Activated CD4-positive, alpha-beta T cell treated with anti-CD3 and anti-CD28 coated beads, Interleukin-2, Interleukin-4, amounts not matched to agents 100 ng/mL and 50 ng/mL, durations not matched to agents 16 hours and 8 hours (primary cell): ENCODE results near the gene PDE4A.
A peak's percentile ranks its signal among the peaks of the same experiment; 100 is the strongest.
"Not testable (repeated sequence)": the region's sequence is repeated elsewhere in the genome, so short reads cannot be mapped to it uniquely, and the experiment has no call there.

ENCODE experiments used
- DNase-seq: peaks from one replicate; pipeline ENCODE4 v3.0.0-alpha.2; 2020; ENCODE audit warnings: low spot score

The PDE4A gene

GRCh38 chr19:10424011-10424637 lies 3.8 kb downstream of the PDE4A start:
- DNase-seq: peak; percentile 72

DNA sequence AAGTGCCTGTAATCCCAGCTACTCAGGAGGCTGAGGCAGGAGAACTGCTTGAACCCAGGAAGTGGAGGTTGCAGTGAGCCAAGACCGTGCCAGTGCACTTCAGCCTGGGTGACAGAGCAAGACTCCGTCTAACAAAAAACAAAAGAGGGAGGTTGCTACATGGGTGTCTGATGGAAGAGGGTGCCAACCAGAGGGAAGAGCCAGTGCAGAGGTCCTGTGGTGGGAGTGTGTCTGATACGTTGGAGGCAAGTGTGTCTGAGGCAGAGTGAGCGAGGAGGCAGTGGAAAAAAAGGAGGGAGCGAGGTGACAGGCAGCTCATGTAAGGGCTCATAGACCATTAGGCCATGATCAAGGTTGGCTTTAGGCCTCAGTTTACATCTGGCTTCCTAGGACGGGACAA lies 6.8 kb downstream of the PDE4A start:
- no peak for DNase-seq

DNA sequence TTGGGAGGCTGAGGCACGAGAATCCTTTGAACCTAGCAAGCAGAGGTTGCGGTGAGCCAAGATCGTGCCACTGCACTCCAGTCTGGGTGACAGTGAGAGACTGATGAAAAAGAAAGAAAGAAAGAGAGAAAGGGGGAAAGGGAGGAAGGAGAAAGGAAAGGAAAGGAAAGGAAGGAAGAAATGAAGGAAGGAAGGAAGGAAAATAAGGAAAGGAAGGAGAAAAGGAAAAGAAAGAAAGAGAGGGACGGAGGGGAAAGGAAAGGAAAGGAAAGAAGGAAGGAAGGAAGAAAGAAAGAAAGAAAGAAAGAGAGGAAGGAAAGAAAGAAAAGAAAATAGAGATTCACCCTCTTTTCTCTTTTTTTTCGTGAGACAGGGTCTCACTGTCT lies 8.7 kb downstream of the PDE4A start:
- DNase-seq: no peak

GRCh38 chr19:10430505-10431253 lies 10.3 kb downstream of the PDE4A start:
- DNase-seq: no peak

DNA sequence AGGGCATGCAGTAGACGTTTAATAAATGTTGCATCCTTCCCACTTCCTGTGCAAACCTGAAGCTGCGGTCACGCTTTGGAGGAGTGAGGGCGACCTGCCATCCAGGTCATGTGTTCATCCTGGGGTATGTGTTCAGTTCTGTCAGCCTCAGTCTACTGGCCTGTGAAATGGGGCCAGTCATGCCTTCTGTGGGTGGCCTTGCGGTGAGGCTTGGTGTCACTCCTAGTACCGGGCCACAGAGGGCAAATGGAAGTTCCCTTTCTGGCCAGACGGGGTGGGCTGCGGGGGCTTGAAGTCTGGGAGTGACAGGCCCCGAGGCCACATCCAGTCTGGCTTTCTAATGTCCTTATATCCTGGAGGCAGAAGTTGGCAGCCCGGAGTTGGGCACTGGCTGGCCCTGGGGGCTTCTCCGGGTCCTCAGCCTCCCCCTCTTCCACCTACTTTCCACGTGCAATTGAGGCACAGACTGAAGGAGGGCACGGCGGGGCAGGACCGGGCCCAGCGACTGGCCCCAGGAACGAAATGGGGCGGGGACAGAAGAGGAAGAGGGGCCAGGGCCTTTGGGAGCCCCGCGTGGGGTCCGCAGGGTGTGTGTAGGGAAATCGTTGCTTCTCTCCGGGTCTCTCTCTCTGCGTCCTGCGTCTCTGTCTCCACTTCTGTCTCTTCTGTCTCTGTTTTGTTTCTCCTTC lies 11.1 kb downstream of the PDE4A start:
- DNase-seq: peak; percentile 60

DNA sequence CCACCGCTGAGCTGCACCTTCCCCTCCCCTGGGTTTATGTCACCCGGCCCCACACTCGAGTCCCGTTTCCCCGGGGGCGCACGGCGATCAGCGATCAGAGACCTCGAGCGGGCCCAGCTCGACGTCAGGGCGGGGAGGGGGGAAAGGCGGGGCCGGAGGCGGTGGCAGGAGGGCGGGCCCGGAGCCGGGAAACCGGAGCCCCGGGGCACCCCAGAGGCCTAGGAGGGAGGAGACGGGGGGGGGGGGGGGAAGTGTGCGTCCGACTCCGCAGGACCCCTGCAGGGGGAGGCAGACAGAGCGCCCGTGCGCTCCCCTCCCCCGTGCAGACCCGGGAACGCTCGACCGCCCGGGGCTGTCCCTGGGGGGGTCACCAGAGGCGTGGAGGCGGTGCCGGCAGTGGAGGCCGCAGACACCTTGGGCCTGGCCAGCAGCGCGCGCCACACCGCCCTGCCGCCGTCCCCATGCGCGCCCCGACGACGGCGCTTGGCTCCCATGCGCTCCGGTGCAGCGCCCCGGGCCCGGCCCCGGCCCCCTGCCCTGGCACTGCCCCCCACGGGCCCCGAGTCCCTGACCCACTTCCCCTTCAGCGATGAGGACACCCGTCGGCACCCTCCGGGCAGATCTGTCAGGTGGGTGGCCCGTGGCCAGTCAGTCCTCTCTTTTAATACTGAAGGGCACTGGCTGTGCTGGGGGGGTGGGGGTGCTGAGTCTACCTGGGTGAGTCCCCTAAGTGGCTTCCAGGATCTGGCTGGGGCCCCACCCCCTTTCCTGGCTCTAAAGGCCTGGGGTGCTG lies 11.8 kb downstream of the PDE4A start:
- no peak for DNase-seq

- no peak for DNase-seq
These were observed 12.4 kb downstream of the PDE4A start for GRCh38 chr19:10432736-10433130.

DNA sequence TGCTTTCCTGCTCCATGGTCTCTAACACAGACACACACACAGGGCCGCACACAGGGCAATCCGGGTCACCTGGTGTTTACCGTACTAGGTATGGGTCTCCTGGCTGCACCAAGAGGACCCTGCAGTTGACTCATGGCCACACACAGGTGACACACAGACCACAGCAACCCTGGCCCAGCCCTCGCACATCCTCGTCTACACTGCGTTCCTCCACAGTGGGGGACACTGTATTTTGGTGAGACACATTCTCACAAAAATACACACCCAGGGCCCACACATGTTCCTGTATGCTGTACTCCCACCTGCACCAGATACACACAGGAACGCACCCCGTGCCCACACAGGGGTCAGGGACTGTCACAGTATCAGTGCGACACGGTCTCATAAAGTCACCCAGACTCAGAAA lies 12.8 kb downstream of the PDE4A start:
- no peak for DNase-seq

- no peak for DNase-seq
These were observed 19.2 kb downstream of the PDE4A start for GRCh38 chr19:10439588-10439987.

DNA sequence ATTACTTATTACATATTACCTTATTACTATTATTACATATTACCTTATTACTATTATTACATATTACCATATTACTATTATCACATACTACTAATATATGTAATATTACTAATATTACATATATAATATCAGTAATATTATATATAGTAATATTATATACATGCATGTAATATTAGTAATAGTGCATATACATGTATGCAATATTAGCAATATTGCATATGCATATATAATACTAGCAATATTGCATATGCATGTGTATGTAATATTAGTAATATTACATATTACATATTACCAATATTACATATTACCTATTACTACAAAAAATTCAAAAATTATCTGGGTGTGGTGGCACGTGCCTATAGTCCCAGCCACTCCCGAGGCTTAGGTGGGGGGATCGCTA lies 22.4 kb downstream of the PDE4A start:
- DNase-seq: no peak

- no peak for DNase-seq
These were observed 28.7 kb downstream of the PDE4A start for GRCh38 chr19:10449037-10449436.

DNA sequence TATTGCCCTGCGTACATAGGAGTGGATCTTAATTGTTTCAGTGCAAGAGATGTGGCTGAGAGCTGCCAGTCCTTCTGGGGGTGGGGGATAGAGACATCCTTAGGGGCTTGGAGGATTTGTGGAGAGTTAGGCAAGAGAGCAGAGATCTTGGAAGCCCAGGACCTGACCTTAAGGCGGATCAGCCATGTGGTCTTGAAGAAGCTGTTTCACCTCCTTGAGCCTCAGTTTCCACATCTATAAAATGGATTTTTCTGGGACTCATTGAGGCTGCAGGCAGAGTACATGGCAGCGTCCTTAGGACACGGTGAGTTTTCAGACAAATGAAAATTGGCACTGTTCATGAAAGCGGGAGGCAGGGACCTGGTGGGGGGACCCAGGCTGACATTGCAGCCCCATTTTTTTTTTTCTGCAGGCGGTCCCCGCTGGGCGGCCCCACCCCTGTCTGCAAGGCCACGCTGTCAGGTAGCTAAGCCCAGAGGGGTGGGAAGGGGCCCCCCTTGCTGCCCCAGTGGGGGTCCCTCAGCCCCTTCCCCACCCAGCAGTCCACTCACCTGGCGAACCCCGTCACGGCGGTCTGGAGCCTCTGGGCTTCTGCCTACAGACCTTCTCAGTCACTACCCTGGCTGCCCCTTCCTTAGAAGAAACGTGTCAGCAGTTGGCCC lies 30.0 kb downstream of the PDE4A start:
- DNase-seq: no peak

- DNase-seq: no peak
These were observed 30.7 kb downstream of the PDE4A start for GRCh38 chr19:10450853-10451609.

DNA sequence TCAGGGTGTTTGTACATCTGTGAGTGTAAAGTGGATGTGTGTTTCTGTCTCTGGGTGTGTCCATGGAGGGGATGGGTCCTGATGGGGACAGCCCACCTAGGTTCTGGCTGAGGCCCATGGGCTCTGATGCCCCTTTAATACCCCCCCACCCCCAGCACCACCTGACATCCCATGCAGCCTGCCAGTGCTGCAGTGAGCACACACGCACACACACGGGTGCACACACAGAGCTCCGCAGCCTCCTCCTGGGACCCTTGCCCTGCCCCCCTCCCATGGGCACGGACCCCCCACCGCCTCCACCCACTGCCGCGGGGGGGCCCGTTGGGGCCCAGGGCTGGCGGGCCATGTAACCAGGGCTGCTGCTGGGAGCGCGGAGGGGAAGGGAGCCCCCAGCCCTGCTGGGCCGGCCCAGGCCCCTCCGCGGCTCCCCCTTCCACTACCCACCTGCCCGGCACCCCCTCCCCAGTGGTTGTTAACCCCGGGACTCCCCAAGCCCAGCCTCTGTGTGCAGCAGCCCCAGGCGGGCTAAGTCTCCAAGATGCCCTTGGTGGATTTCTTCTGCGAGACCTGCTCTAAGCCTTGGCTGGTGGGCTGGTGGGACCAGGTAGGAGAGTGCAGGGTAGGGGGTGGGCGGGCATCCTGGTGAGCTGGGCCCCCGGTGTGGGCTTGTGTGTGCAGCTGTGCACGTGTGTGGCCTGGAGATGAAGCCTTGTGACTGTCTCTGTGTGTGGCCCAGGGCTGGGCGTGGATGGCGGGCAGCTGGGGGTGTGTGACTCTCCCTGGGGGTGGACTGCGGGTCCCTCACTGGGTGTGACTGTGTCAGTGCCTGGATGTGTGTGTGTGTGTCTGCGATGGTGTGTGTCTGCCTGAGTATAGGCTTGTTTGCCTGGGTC lies 32.6 kb downstream of the PDE4A start:
- no peak for DNase-seq

DNA sequence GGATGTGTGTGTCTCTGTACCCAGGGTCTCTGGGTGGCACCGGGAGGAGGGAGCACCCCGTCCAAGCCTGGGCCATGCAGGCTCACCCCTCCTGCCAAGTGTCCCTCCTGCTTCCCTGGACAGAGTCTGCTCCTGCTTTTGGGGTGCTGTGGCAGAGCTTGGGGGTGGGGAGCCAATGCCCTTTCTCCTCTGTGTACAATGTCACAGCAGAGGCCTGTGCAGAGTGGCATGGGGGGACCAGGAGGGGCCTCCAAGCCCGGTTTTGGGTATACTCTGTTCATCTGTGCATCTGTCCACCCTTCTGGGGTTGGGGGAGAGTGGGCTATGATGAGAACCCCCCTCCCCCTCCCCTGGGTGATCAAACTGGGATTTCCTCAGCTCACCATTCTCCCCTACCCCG lies 33.5 kb downstream of the PDE4A start:
- no peak for DNase-seq

GRCh38 chr19:10454267-10454666 lies 33.9 kb downstream of the PDE4A start:
- no peak for DNase-seq

DNA sequence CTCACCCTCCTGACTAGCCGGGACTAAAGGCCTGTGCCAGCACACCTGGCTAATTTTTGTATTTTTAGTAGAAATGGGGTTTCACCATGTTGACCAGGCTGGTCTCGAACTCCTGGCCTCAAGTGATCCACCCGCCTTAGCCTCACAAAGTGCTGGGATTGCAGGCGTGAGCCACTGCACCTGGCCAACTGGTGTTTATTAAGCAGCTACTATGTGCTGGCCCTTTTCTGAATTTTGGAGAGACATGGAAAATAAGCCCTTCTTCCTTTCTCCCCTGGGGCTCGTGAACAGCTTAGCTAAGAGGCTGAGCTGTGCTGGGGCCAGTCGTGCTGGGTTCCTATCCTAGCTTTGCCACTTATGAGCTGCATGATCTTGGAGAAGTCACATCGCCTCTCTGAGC lies 38.4 kb downstream of the PDE4A start:
- not testable (repeated sequence) for DNase-seq

DNA sequence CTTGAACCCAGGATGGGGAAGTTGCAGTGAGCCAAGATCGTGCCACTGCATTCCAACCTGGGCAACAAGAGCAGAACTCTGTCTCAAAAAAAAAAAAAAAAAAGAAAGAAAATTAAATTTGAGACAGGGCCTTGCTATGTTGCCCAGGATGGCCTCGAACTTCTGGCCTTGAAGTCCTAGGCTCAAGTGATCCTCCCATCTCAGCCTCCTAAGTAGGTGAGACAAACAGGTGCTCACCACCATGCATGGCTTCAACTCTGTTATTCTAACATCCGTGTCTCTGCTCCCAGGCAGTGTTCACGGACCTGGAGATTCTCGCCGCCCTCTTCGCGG lies 40.3 kb downstream of the PDE4A start:
- no peak for DNase-seq

DNA sequence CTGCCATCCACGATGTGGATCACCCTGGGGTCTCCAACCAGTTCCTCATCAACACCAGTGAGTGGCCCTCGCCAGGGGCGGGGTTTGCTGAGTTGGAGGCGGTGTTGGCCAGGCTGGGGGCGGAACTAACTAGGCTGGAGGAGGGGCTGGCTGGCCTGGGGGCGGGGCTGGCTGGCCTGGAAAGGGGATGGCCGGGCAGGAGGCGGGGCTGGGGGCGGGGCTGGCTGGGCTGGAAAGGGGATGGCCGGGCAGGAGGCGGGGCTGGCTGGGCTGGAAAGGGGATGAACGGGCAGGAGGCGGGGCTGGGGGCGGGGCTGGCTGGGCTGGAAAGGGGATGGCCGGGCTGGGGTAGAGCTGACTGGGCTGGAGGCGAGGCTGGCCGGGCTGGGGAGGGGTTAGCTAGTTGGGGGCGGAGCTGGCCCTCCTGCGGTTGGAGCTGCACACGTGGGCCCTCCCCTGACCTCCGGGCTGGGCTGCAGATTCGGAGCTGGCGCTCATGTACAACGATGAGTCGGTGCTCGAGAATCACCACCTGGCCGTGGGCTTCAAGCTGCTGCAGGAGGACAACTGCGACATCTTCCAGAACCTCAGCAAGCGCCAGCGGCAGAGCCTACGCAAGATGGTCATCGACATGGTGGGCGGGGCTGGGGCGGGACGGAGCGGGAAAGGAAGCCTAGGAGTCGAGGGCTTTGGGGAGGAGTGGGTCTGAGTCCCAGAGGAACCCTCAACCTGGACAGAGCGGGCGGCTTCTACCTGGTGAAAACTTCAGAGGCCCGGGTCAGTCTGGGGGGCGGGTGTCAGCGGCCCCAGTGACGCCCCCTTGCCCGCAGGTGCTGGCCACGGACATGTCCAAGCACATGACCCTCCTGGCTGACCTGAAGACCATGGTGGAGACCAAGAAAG lies 41.0 kb downstream of the PDE4A start:
- peak; percentile 91 for DNase-seq
